HG03175 (cell line): ENCODE measurements around the gene NOS2.
"Not testable (repeated sequence)": the region's sequence is repeated elsewhere in the genome, so short reads cannot be mapped to it uniquely, and the experiment has no call there.

Source experiments
- ATAC-seq: cut with Tn5 transposase; IDR thresholded peaks from one replicate; pipeline ENCODE4 v1.9.1; 2021; ENCODE audit warnings: mild to moderate bottlenecking, moderate library complexity; ENCODE audit not compliant: unreplicated experiment

The NOS2 gene

GRCh38 chr17:27759528-27759927, 40.8 kb downstream of the NOS2 start:
- no peak for ATAC-seq

GRCh38 chr17:27756467-27757371, 43.6 kb downstream of the NOS2 start:
- ATAC-seq = no peak

- no peak for ATAC-seq
Observed at GRCh38 chr17:27755706-27756466, 44.4 kb downstream of the NOS2 start.

- no peak for ATAC-seq
Observed at GRCh38 chr17:27754549-27754948, 45.8 kb downstream of the NOS2 start.

GRCh38 chr17:27753726-27754125, 46.6 kb downstream of the NOS2 start:
- ATAC-seq = not testable (repeated sequence)

GRCh38 chr17:27752831-27753619, 47.3 kb downstream of the NOS2 start:
- not testable (repeated sequence) for ATAC-seq

- no peak for ATAC-seq
Observed at GRCh38 chr17:27751622-27752490, 48.5 kb downstream of the NOS2 start.

- no peak for ATAC-seq
Observed at GRCh38 chr17:27751166-27751565, 49.2 kb downstream of the NOS2 start.

- ATAC-seq = not testable (repeated sequence)
Observed at GRCh38 chr17:27749562-27750150, 50.7 kb downstream of the NOS2 start.

GRCh38 chr17:27748360-27748825, 51.9 kb downstream of the NOS2 start:
- no peak for ATAC-seq

GRCh38 chr17:27747462-27748359, 52.6 kb downstream of the NOS2 start:
- ATAC-seq = no peak

GRCh38 chr17:27746881-27747280, 53.4 kb downstream of the NOS2 start:
- ATAC-seq = no peak

GRCh38 chr17:27746320-27746719, 54.0 kb downstream of the NOS2 start:
- ATAC-seq = not testable (repeated sequence)

GRCh38 chr17:27745207-27745830, 55.0 kb downstream of the NOS2 start:
- not testable (repeated sequence) for ATAC-seq

GRCh38 chr17:27743281-27743885, 56.9 kb downstream of the NOS2 start:
- no peak for ATAC-seq

GRCh38 chr17:27741971-27742575, 58.3 kb downstream of the NOS2 start:
- ATAC-seq = no peak

GRCh38 chr17:27741361-27741861, 58.9 kb downstream of the NOS2 start:
- ATAC-seq = no peak
